Articular chondrocyte of knee joint (primary cell): ENCODE data around the gene OR6A2. TPM values are rescaled to one million over a fixed set of nuclear protein-coding genes. Genes with fewer than 3 reads are reported as not detected.

Source experiments
- total RNA-seq: library from RNA; depleted of rRNA; stranded (reverse); fragments of >200 nt; gene quantifications from 2 replicates; pipeline ENCODE4 v1.2.3, GENCODE V29; 2012

Gene OR6A2
- 0.52 and 0.76 TPM in 2 replicates for total RNA-seq

DNA sequence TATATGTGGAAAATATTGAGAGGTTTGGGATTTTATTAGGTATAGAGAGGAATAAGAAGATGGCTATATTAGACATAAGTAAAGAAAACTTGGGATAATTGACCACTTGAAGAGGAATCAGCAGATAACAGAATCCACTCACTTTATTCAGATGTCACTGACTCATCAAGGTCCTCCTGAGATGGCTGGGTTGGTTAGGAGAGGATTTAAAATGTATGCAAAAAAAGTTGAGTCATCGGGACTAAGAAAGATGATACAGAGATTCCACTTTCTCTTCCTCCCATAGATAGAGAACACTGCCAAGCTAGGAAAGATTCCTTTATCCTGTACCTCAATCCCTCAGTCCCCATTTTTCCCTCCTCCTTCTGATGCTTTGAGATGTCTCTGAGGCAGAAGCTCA, at the start of gene OR6A2:
TSS of gene OR6A2 (minus strand) at position 288 of the 400 bp plus-strand sequence. CDS start 3,981 bp downstream, outside the sequence.

DNA sequence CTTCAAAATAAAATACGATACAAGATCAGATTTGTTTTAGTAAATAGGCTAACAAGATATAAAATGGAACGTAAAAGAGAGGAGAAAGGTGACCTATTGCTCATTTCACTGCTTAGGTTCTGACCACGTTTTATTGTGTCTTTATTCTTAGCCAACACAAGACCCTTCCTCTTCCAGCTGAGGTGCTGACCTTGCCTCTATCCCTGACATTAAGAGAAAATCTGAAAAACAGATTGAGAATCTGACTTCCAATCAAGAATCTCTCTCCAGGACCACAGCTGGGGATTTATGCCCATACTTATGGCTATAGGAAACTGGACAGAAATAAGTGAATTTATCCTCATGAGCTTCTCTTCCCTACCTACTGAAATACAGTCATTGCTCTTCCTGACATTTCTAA, 45.9 kb upstream of the OR6A2 start, which contains the start of gene OR10A5:
TSS of gene OR10A5 (plus strand) at position 301 of the 400 bp plus-strand sequence. CDS start at position 301, 0 bp downstream.

DNA sequence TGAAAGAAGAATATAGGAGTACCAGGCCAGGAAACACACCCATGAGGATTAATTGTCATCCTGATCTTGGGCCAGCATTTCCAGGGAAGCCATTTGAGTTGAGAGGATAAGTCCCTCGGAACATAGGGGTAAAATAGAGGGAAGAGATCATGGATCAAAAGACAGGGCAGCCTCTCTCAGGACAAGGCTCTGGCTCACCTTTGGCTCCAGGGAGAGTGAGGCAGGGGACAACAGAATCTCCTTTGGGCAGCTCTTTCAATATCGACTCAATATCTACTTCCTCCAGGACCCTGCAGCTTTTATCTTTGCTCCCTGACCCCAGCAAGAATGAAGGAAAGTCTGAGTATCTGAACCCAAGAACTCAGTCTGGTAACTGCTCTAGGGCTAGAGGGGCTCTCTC, 16.8 kb downstream of the OR6A2 start, which contains the start of gene OR2AG1:
TSS of gene OR2AG1 (plus strand) at position 301 of the 400 bp plus-strand sequence. CDS start 2,018 bp downstream, outside the sequence.

DNA sequence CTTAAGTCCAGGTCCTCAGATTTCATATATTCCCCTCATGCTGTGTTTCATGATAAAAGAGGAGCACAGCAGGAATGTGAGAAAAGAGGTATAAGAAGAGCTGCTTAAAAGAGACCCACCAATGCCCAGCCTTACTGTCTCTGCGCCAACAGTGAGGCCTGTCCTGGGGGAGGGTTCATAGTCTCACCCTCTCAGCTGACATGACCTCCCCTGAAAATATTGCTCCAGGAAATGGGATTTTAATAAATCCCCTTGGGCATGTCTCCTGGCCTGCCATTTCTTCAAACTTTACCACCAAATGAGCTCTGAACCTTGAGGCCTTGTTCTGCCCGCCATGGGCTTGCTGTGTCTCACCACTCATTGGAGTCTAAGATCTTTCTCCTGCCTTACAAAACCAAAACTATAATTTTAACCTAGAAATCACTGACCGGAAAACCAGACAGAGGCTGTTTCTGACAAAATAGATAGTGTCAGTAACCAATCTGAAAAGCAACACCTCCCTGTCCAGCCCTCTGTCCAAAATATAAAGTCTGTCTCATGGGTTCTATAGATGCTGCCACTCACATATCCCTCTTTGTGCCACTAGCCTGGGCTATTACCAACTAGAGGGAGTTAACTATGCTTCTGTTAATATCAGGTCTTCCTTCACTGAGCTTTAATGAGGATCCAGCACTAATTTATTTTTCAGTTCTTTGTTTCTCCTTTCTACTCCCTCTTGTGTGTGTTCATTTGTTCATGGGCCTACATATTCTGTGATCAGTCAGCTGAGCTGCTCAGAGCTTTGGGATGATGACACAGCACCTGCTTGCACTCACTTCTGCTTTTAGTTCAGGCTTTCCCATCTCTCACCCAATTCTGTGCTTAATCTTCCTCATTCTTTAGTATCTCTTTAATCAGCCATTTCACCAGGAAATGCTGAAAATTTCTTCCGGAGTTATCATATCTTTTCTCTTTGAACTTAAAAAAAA, 27.3 kb downstream of the OR6A2 start, which contains the start of gene OR2AG2:
TSS of gene OR2AG2 (minus strand) at position 51 of the 968 bp plus-strand sequence. CDS start 3,019 bp downstream, outside the sequence.

Other genes starting within 250 kb of the OR6A2 start
- 9.8 and 11.2 TPM in 2 replicates for gene RRP8, start 196.1 kb downstream of the OR6A2 start, total RNA-seq
- gene ILK, start 195.9 kb downstream of the OR6A2 start, total RNA-seq = 126 and 130 TPM in 2 replicates
- gene TAF10, start 187.5 kb downstream of the OR6A2 start, total RNA-seq = 24.1 and 38.9 TPM in 2 replicates
- 68.5 and 100 TPM in 2 replicates for gene TPP1, start 180.3 kb downstream of the OR6A2 start, total RNA-seq
- 13.7 and 17.4 TPM in 2 replicates for gene DCHS1, start 143.9 kb downstream of the OR6A2 start, total RNA-seq
- gene MRPL17, start 116.3 kb downstream of the OR6A2 start, total RNA-seq = 27.3 and 32.3 TPM in 2 replicates
- gene OR2AG2, start 27.7 kb downstream of the OR6A2 start, total RNA-seq = 0.39 and 0.43 TPM in 2 replicates
- gene OR2AG1, start 16.7 kb downstream of the OR6A2 start, total RNA-seq = under 0.01 TPM in 1 of 2 replicates, not detected in the other
- not detected in 2 replicates for gene OR10A5, start 46.0 kb upstream of the OR6A2 start, total RNA-seq
- not detected in 2 replicates for gene OR10A2, start 63.4 kb upstream of the OR6A2 start, total RNA-seq
- not detected in 2 replicates for gene OR10A4, start 76.9 kb upstream of the OR6A2 start, total RNA-seq
- gene OR2D2, start 92.8 kb upstream of the OR6A2 start, total RNA-seq = 0.78 and 1.2 TPM in 2 replicates
- not detected in 2 replicates for gene OR2D3, start 121.3 kb upstream of the OR6A2 start, total RNA-seq
- 3.4 and 3.9 TPM in 2 replicates for gene ZNF215, start 126.7 kb upstream of the OR6A2 start, total RNA-seq
- gene ZNF214, start 220.7 kb upstream of the OR6A2 start, total RNA-seq = 6.8 and 9.1 TPM in 2 replicates
- gene NLRP14, start 220.8 kb upstream of the OR6A2 start, total RNA-seq = 0.13 and 0.22 TPM in 2 replicates